Body of pancreas (tissue), 4 donors: ENCODE measurements around the gene CARHSP1.

Experiments used
- CTCF ChIP-seq, 7 experiments: fragments of 450-650 bp in 4 of 7; fragments of 200-600 bp in 3 of 7; sonication (generic) in 3 of 7; IDR thresholded peaks; one replicate each; pipeline ENCODE4 v1.5.1; 2016 to 2019; ENCODE audit warnings: antibody characterized with exemption in 7 of 7
- POLR2A ChIP-seq, 3 donors: fragments of 450-650 bp; IDR thresholded peaks; one replicate each; pipeline ENCODE4 v1.6.1; 2016; ENCODE audit warnings: antibody characterized with exemption in 3 of 3, mild to moderate bottlenecking in 2 of 3

- TF ChIP-seq CTCF (IDR thresholded peaks at IDR 0.05) (no peak), POLR2A (IDR thresholded peaks at IDR 0.05) (no peak)
Measured at GRCh38 chr16:8905795-8906591, 37.2 kb upstream of the CARHSP1 start.
